H9 (cell line): ENCODE measurements around the gene MINAR1. TPM values are rescaled to one million over a fixed set of nuclear protein-coding genes. Genes with fewer than 3 reads are reported as not detected.

Experiments used
- DNase-seq: peaks from one replicate; pipeline ENCODE4 v3.0.0-alpha.2; 2017
- H2AFZ ChIP-seq: one replicate; pipeline ENCODE4 v1.6.1; 2013; ENCODE audit warnings: mild to moderate bottlenecking, low read length, control low read depth, moderate library complexity
- H2AK5ac ChIP-seq: 2 replicates; pipeline ENCODE4 v1.6.1; 2013; ENCODE audit warnings: low read length, control low read depth, mixed read lengths; ENCODE audit not compliant: insufficient read length
- H2BK120ac ChIP-seq: one replicate; pipeline ENCODE4 v1.6.1; 2013; ENCODE audit warnings: low read depth, mild to moderate bottlenecking, low read length, control low read depth, inconsistent platforms; ENCODE audit not compliant: poor library complexity, severe bottlenecking
- H2BK12ac ChIP-seq: 2 replicates; pipeline ENCODE4 v1.6.1; 2013; ENCODE audit warnings: low read length, control low read depth, mixed read lengths, low read depth; ENCODE audit not compliant: insufficient read length
- H2BK15ac ChIP-seq: 2 replicates; pipeline ENCODE4 v1.6.1; 2013; ENCODE audit warnings: low read depth, low read length, control low read depth
- H2BK20ac ChIP-seq: one replicate; pipeline ENCODE4 v1.6.1; 2013; ENCODE audit warnings: low read depth, mild to moderate bottlenecking, low read length, control low read depth, inconsistent platforms; ENCODE audit not compliant: poor library complexity, severe bottlenecking
- H2BK5ac ChIP-seq: 2 replicates; pipeline ENCODE4 v1.6.1; 2013; ENCODE audit warnings: low read length, control low read depth, mixed read lengths; ENCODE audit not compliant: insufficient read length
- H3K14ac ChIP-seq: 2 replicates; pipeline ENCODE4 v1.6.1; 2013; ENCODE audit warnings: low read length, control low read depth; ENCODE audit not compliant: insufficient read depth
- H3K18ac ChIP-seq: 2 replicates; pipeline ENCODE4 v1.6.1; 2013; ENCODE audit warnings: low read depth, mild to moderate bottlenecking, mixed read lengths, low read length, control low read depth; ENCODE audit not compliant: insufficient read length
- H3K23ac ChIP-seq: 2 replicates; pipeline ENCODE4 v1.6.1; 2013; ENCODE audit warnings: low read length, control low read depth, mixed read lengths, low read depth; ENCODE audit not compliant: insufficient read length
- H3K23me2 ChIP-seq: 2 replicates; pipeline ENCODE4 v1.6.1; 2013; ENCODE audit warnings: low read depth, mild to moderate bottlenecking, mixed read lengths, low read length, control low read depth; ENCODE audit not compliant: insufficient read length, poor library complexity, severe bottlenecking
- H3K27ac ChIP-seq: 2 replicates; pipeline ENCODE4 v1.5.1; 2013; ENCODE audit warnings: low read length, control low read depth, mixed read lengths, low read depth; ENCODE audit not compliant: insufficient read length
- H3K27me3 ChIP-seq: 2 replicates; pipeline ENCODE4 v1.6.1; 2013; ENCODE audit warnings: low read length, control low read depth, inconsistent platforms; ENCODE audit not compliant: insufficient read depth
- H3K4ac ChIP-seq: 2 replicates; pipeline ENCODE4 v1.6.1; 2013; ENCODE audit warnings: low read depth, mild to moderate bottlenecking, control low read depth, inconsistent platforms, low read length, moderate library complexity
- H3K4me1 ChIP-seq: 2 replicates; pipeline ENCODE4 v1.6.1; 2013; ENCODE audit warnings: low read length, control low read depth, inconsistent platforms; ENCODE audit not compliant: insufficient read depth
- H3K4me2 ChIP-seq: 2 replicates; pipeline ENCODE4 v1.6.1; 2013; ENCODE audit warnings: low read length, control low read depth, mixed read lengths; ENCODE audit not compliant: insufficient read length, insufficient read depth
- H3K56ac ChIP-seq: 2 replicates; pipeline ENCODE4 v1.6.1; 2013; ENCODE audit warnings: low read depth, mild to moderate bottlenecking, mixed read lengths, low read length, control low read depth; ENCODE audit not compliant: insufficient read length
- H3K79me1 ChIP-seq: 2 replicates; pipeline ENCODE4 v1.6.1; 2013; ENCODE audit warnings: low read depth, mild to moderate bottlenecking, moderate library complexity, low read length, control low read depth, inconsistent platforms; ENCODE audit not compliant: insufficient read depth, poor library complexity, severe bottlenecking
- H3K79me2 ChIP-seq: 2 replicates; pipeline ENCODE4 v1.6.1; 2013; ENCODE audit warnings: low read length, control low read depth, inconsistent platforms; ENCODE audit not compliant: insufficient read depth
- H3K9ac ChIP-seq: 2 replicates; pipeline ENCODE4 v1.6.1; 2013; ENCODE audit warnings: low read length, control low read depth, mixed read lengths; ENCODE audit not compliant: insufficient read length; ENCODE audit errors: extremely low read depth
- H3K9me3 ChIP-seq: one replicate; pipeline ENCODE4 v1.6.1; 2013; ENCODE audit warnings: low read depth, low read length, inconsistent platforms; ENCODE audit not compliant: control insufficient read depth
- H3T11ph ChIP-seq: one replicate; pipeline ENCODE4 v1.6.1; 2013; ENCODE audit warnings: mild to moderate bottlenecking, low read length, control low read depth, inconsistent platforms
- H4K20me1 ChIP-seq: one replicate; pipeline ENCODE4 v1.6.1; 2013; ENCODE audit not compliant: control insufficient read depth, insufficient read length, insufficient read depth
- H4K5ac ChIP-seq: 2 replicates; pipeline ENCODE4 v1.6.1; 2013; ENCODE audit warnings: low read depth, mild to moderate bottlenecking, mixed read lengths, low read length, control low read depth; ENCODE audit not compliant: insufficient read length
- H4K8ac ChIP-seq: replicated peaks from 2 replicates; pipeline ENCODE4 v1.6.1; 2013; ENCODE audit warnings: low read length, control low read depth, mixed read lengths, low read depth; ENCODE audit not compliant: insufficient read length
- H4K91ac ChIP-seq: 2 replicates; pipeline ENCODE4 v1.6.1; 2013; ENCODE audit warnings: low read depth, mild to moderate bottlenecking, moderate library complexity, mixed read lengths, low read length, control low read depth; ENCODE audit not compliant: insufficient read length
- H3K27ac Mint-ChIP-seq, 3 experiments: 2 replicates in 2 of 3; 3 replicates in 1 of 3; pipeline ENCODE4 v1.8.0; 2020 to 2021; ENCODE audit warnings: mixed read lengths in 3 of 3, mild to moderate bottlenecking in 1 of 3, moderate library complexity in 1 of 3
- H3K27me3 Mint-ChIP-seq: 2 replicates; pipeline ENCODE4 v1.8.0; 2021; ENCODE audit warnings: low read depth, mild to moderate bottlenecking, moderate library complexity, mixed read lengths
- H3K36me3 Mint-ChIP-seq, 3 experiments: 2 replicates in 2 of 3; 3 replicates in 1 of 3; pipeline ENCODE4 v1.8.0; 2020 to 2021; ENCODE audit warnings: low read depth in 3 of 3, mixed read lengths in 3 of 3; ENCODE audit not compliant: insufficient read depth in 1 of 3
- H3K4me1 Mint-ChIP-seq, 2 experiments: 2 replicates each; pipeline ENCODE4 v1.8.0; 2020; ENCODE audit warnings: mixed read lengths in 2 of 2
- H3K4me3 Mint-ChIP-seq, 2 experiments: 2 replicates in 1 of 2; 3 replicates in 1 of 2; pipeline ENCODE4 v1.8.0; 2020 to 2021; ENCODE audit warnings: mild to moderate bottlenecking in 2 of 2, mixed read lengths in 2 of 2, moderate library complexity in 1 of 2
- H3K9me3 Mint-ChIP-seq, 2 experiments: 2 replicates in 1 of 2; 3 replicates in 1 of 2; pipeline ENCODE4 v1.8.0; 2020; ENCODE audit warnings: mild to moderate bottlenecking in 2 of 2, mixed read lengths in 2 of 2, moderate library complexity in 1 of 2
- CTCF ChIP-seq: fragments of 200-600 bp; sonication (generic); conservative IDR thresholded peaks from 3 replicates; pipeline ENCODE4 v1.8.0; 2021; ENCODE audit warnings: antibody characterized with exemption, mild to moderate bottlenecking
- WGBS: extraction: QIAGEN DNeasy Blood & Tissue Kit; methylation state at CpG from one replicate; pipeline ENCODE4 v1.1.7; 2013; ENCODE audit warnings: missing lambda C conversion rate, low lambda C conversion rate, mixed read lengths; ENCODE audit not compliant: insufficient read length; ENCODE audit errors: extremely low coverage; 5-methylcytosine and 5-hydroxymethylcytosine counted together
- total RNA-seq: library from RNA; stranded (reverse); gene quantifications from 2 replicates; pipeline ENCODE4 v1.2.1, GENCODE V29; 2021

Gene MINAR1
- total RNA-seq, 1 experiment from 2014 or later: 0.74 TPM

DNA sequence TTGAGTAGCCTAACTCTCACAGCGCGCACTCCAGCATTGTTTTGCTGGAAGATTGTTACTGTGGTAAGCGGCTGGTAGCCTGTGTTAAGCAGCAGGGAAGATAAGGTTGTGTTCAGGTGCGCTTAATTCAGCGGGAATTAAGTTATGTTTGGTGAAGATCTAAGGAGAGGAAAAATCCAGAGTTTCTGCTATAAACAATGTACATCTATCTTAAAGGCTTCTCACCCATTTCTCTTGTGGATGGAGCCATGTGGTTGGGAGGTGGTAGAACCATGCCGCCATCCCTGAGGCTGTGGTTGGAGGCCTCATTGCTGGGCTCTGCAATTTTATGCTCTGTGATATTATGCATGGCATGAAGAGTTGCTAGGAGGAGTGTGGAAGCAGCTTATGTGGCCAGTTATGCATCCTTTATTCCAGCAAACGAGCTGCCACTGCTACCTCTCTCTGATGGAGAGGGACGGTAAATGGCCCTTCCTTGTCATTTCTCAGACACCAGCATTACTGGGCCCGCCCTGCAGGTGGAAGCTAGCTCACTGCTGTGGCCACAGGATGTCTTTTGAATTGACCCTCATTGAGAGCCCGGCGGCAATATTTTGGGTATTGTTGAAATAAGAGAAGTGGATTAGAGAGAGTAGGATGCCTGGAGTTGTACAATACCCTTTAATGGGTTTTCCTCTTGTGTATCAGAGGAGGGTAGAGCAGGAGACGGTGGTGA lies 1.3 kb downstream of the MINAR1 start:
- H3K27me3 Mint-ChIP-seq: peaks cover 83% of the 10 kb centered on the region
- peak; percentile 64 for DNase-seq
- H3K9me3 Mint-ChIP-seq: no peaks in the 10 kb centered on the region

More for the DNA sequence above, 1.3 kb downstream of the MINAR1 start:
- Histone ChIP-seq H2BK20ac (no peak overlapping the region), H3K27me3 (peaks cover 26% of the 10 kb centered on the region), H3K79me1 (no peaks in the 10 kb centered on the region), H2BK12ac (no peak overlapping the region), H3K23me2 (peaks cover 24% of the 10 kb centered on the region), H4K20me1 (no peaks in the 10 kb centered on the region), H2AK5ac (no peak overlapping the region), H3T11ph (no peak overlapping the region), H4K5ac (no peak overlapping the region), H2BK15ac (no peak overlapping the region), H3K27ac (no peak overlapping the region), H2BK5ac (no peak overlapping the region), H3K4me1 (peaks cover 3% of the 10 kb centered on the region; the same call in 1 of the 2 replicates), H3K18ac (no peak overlapping the region), H3K4ac (no peak overlapping the region), H3K79me2 (no peaks in the 10 kb centered on the region), H3K14ac (no peak overlapping the region), H3K9me3 (no peaks in the 10 kb centered on the region), H4K91ac (no peak overlapping the region), H3K56ac (no peak overlapping the region), H3K9ac (no peak overlapping the region), H4K8ac (no peak overlapping the region), H3K23ac (no peak overlapping the region), H2BK120ac (no peak overlapping the region), H3K4me2 (peak overlapping the region; percentile 73), H2AFZ (no peak overlapping the region)
- WGBS: no CpG with 5 or more reads among the region's 12 CpGs
- H3K4me3 Mint-ChIP-seq: peak overlapping the region; percentile 61 to 79
- H3K27ac Mint-ChIP-seq: no peak overlapping the region; a peak in 1 of 7 replicates
- TF ChIP-seq CTCF: peak; percentile 57
- no peaks in the 10 kb centered on the region; a peak in 1 of 7 replicates for H3K36me3 Mint-ChIP-seq
- H3K4me1 Mint-ChIP-seq: peaks cover 30 to 31% of the 10 kb centered on the region in 2 experiments
